Endothelial cell of umbilical vein (primary cell): ENCODE data around the gene EVX2. TPM values are rescaled to one million over a fixed set of nuclear protein-coding genes. Genes with fewer than 3 reads are reported as not detected.

ENCODE experiments used
- BruUV-seq: library from RNA; stranded (reverse); fragments of 400-500 nt; replicated peaks from 2 replicates; lab custom pipeline; 2021; lab: Mats Ljungman, UMichigan
- CTCF ChIA-PET: fragments of 300-600, 350-600 bp; sonication (Branson Sonifier 250); formaldehyde crosslinking; loops from one replicate; lab custom pipeline; 2021; ENCODE audit warnings: antibody characterized with exemption, inconsistent platforms; lab: Charles Lee
- POLR2A ChIA-PET: fragments of 300-600, 350-600 bp; sonication (Branson Sonifier 250); formaldehyde crosslinking; loops from one replicate; lab custom pipeline; 2021; ENCODE audit warnings: antibody characterized with exemption, inconsistent platforms; lab: Charles Lee
- DNase-seq: peaks from one replicate; pipeline ENCODE4 v3.0.0-alpha.2; 2011; ENCODE audit warnings: low read depth, low spot score
- FAIRE-seq: peaks from 2 replicates; lab custom pipeline; 2011; peaks lifted over from hg19 to GRCh38; lab: Jason Lieb, UNC
- H2AFZ ChIP-seq: 2 replicates; pipeline ENCODE4 v1.6.0; 2012; ENCODE audit warnings: low read depth, low read length, control low read depth, inconsistent platforms
- H3K27ac ChIP-seq: 2 replicates; pipeline ENCODE4 v1.5.1; 2011; ENCODE audit warnings: low read depth, mild to moderate bottlenecking, control low read depth, low read length, moderate library complexity; ENCODE audit not compliant: insufficient read depth
- H3K27me3 ChIP-seq, 2 experiments: 2 replicates each; pipeline versions ENCODE4 v1.6.0 to v1.6.1; 2011; ENCODE audit warnings: low read length in 2 of 2, mixed read lengths in 1 of 2; ENCODE audit not compliant: control insufficient read depth in 2 of 2, insufficient read depth in 2 of 2
- H3K36me3 ChIP-seq, 2 experiments: 2 replicates in 1 of 2; 3 replicates in 1 of 2; pipeline ENCODE4 v1.5.1; 2011; ENCODE audit warnings: low read length in 2 of 2, mild to moderate bottlenecking in 1 of 2, moderate library complexity in 1 of 2; ENCODE audit not compliant: control insufficient read depth in 2 of 2, insufficient read depth in 2 of 2; ENCODE audit errors: extremely low read depth in 1 of 2
- H3K4me1 ChIP-seq: 3 replicates; pipeline ENCODE4 v1.5.1; 2011; ENCODE audit warnings: mild to moderate bottlenecking, low read length; ENCODE audit not compliant: control insufficient read depth, insufficient read depth; ENCODE audit errors: extremely low read depth
- H3K4me2 ChIP-seq: 2 replicates; pipeline ENCODE4 v1.6.1; 2011; ENCODE audit warnings: low read length, control low read depth, mixed read lengths; ENCODE audit not compliant: insufficient read depth
- H3K4me3 ChIP-seq, 3 experiments: fragments of 200-600 bp in 1 of 3; sonication (generic), shearing (Covaris generic) in 1 of 3; replicated peaks in 1 of 3; 2 replicates each; pipeline ENCODE4 v1.5.1; 2011 to 2016; ENCODE audit warnings: control low read depth in 3 of 3, low read length in 3 of 3, mild to moderate bottlenecking in 2 of 3, inconsistent platforms in 1 of 3, low read depth in 1 of 3, moderate library complexity in 1 of 3; ENCODE audit not compliant: insufficient read depth in 1 of 3
- H3K79me2 ChIP-seq: 2 replicates; pipeline ENCODE4 v1.6.0; 2012; ENCODE audit warnings: low read length, inconsistent platforms; ENCODE audit not compliant: control insufficient read depth, insufficient read depth
- H3K9ac ChIP-seq: replicated peaks from 2 replicates; pipeline ENCODE3; 2011; ENCODE audit warnings: low read length, control low read depth; ENCODE audit not compliant: insufficient read depth; ENCODE audit errors: extremely low read depth
- H3K9me1 ChIP-seq: replicated peaks from 3 replicates; pipeline ENCODE4 v1.6.0; 2011; ENCODE audit warnings: mild to moderate bottlenecking, low read length; ENCODE audit not compliant: control insufficient read depth, insufficient read depth; ENCODE audit errors: extremely low read depth
- H3K9me3 ChIP-seq: replicated peaks from 2 replicates; pipeline ENCODE4 v1.5.1; 2012; ENCODE audit warnings: low read length, inconsistent platforms; ENCODE audit not compliant: control insufficient read depth, insufficient read depth
- H4K20me1 ChIP-seq: replicated peaks from 2 replicates; pipeline ENCODE3; 2011; ENCODE audit warnings: mild to moderate bottlenecking, low read length; ENCODE audit not compliant: control insufficient read depth, insufficient read depth; ENCODE audit errors: extremely low read depth
- EZH2 ChIP-seq: IDR thresholded peaks from 2 replicates; pipeline ENCODE4 v1.6.1; 2012; ENCODE audit warnings: borderline replicate concordance, low read depth, mild to moderate bottlenecking, moderate library complexity, low read length, inconsistent platforms; ENCODE audit not compliant: severe bottlenecking
- FOS ChIP-seq: IDR thresholded peaks from 2 replicates; pipeline ENCODE4 v1.6.1; 2011; ENCODE audit warnings: mild to moderate bottlenecking, low read length, moderate library complexity, borderline replicate concordance; ENCODE audit not compliant: insufficient read depth
- GATA2 ChIP-seq: IDR thresholded peaks from 2 replicates; pipeline ENCODE4 v1.7.0; 2011; ENCODE audit warnings: low read depth, mild to moderate bottlenecking, moderate library complexity, mixed read lengths, low read length; ENCODE audit not compliant: insufficient read length, insufficient read depth
- JUN ChIP-seq: IDR thresholded peaks from 2 replicates; pipeline ENCODE4 v1.6.1; 2011; ENCODE audit warnings: borderline replicate concordance, low read depth; ENCODE audit not compliant: insufficient read length, insufficient read depth
- MYC ChIP-seq: IDR thresholded peaks from one replicate; pipeline ENCODE4 v1.6.1; 2011; ENCODE audit warnings: mild to moderate bottlenecking, low read depth, low read length
- POLR2A ChIP-seq: IDR thresholded peaks from 2 replicates; pipeline ENCODE4 v1.6.1; 2012; ENCODE audit warnings: low read depth, mild to moderate bottlenecking, control low read depth, low read length
- POLR2AphosphoS5 ChIP-seq: IDR thresholded peaks from 2 replicates; pipeline ENCODE4 v1.6.1; 2012; ENCODE audit warnings: low read depth, mild to moderate bottlenecking, control low read depth, low read length, moderate library complexity; ENCODE audit not compliant: insufficient read depth
- dilution Hi-C: fragments of 300-500 bp; cut with MboI; formaldehyde crosslinking; loops from one replicate; pipeline ENCODE4 v1.15.0; 2019; ENCODE audit warnings: low sequenced_read_pairs; ENCODE audit not compliant: extremely low pct_ligation_motif_present
- intact Hi-C: fragments of 100-400 bp; cut with micrococcal nuclease; formaldehyde crosslinking; loops from one replicate; pipeline ENCODE4 v1.10.0; 2022
- polyA plus RNA-seq, 4 experiments: library from polyadenylated mRNA; depleted of rRNA in 3 of 4; stranded (reverse) in 3 of 4; unstranded in 1 of 4; fragments of >200 nt; gene quantifications; 2 replicates each; pipeline versions ENCODE4 v1.2.1 to v1.2.3, GENCODE V29; 2011 to 2012; ENCODE audit warnings: missing spikeins in 1 of 4
- total RNA-seq: library from RNA; stranded (reverse); gene quantifications from 2 replicates; pipeline ENCODE4 v1.2.3, GENCODE V29; 2021
- TF ChIP-seq, protein P1 (sequence below), 2 donors: IDR thresholded peaks; 1 replicate in 1 of 2; 2 replicates in 1 of 2; pipeline ENCODE4 v1.5.1; 2011; ENCODE audit warnings: low read length in 2 of 2, mild to moderate bottlenecking in 2 of 2, moderate library complexity in 2 of 2, control low read depth in 1 of 2, inconsistent platforms in 1 of 2, low read depth in 1 of 2; ENCODE audit not compliant: insufficient read depth in 1 of 2; ENCODE audit errors: extremely low read depth in 1 of 2
- TF ChIP-seq, protein P2 (sequence below): IDR thresholded peaks from 2 replicates; pipeline ENCODE4 v1.6.1; 2011; ENCODE audit not compliant: insufficient read depth, insufficient read length

EVX2 gene
- total and polyA plus RNA-seq, 2 donors (not counting 3 experiments of a cell fraction or from before 2014, with no cell fraction given): not detected

- TF ChIP-seq, protein P1, sequence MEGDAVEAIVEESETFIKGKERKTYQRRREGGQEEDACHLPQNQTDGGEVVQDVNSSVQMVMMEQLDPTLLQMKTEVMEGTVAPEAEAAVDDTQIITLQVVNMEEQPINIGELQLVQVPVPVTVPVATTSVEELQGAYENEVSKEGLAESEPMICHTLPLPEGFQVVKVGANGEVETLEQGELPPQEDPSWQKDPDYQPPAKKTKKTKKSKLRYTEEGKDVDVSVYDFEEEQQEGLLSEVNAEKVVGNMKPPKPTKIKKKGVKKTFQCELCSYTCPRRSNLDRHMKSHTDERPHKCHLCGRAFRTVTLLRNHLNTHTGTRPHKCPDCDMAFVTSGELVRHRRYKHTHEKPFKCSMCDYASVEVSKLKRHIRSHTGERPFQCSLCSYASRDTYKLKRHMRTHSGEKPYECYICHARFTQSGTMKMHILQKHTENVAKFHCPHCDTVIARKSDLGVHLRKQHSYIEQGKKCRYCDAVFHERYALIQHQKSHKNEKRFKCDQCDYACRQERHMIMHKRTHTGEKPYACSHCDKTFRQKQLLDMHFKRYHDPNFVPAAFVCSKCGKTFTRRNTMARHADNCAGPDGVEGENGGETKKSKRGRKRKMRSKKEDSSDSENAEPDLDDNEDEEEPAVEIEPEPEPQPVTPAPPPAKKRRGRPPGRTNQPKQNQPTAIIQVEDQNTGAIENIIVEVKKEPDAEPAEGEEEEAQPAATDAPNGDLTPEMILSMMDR (IDR thresholded peaks at IDR 0.05; ENCODE audit: extremely low read depth in 1 of 2, insufficient read depth in 1 of 2, low read depth in 1 of 2, low read length in 2 of 2): no peak
- peak; percentile 22 for TF ChIP-seq MYC
- peak; percentile 70 for TF ChIP-seq POLR2AphosphoS5
- TF ChIP-seq EZH2: peak; percentile 24
- no peak for TF ChIP-seq GATA2
- no peak for TF ChIP-seq JUN
- no peak for TF ChIP-seq FOS
- TF ChIP-seq, protein P2, sequence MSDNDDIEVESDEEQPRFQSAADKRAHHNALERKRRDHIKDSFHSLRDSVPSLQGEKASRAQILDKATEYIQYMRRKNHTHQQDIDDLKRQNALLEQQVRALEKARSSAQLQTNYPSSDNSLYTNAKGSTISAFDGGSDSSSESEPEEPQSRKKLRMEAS: no peak
- no peak for TF ChIP-seq POLR2A
- CTCF ChIA-PET: interaction anchor here (1.2 to 10.1 kb wide), 11 partner anchors 10 to 1033 kb away, joined by 4 to 458 read pairs (median 82); no protein-coding TSS in a partner anchor
- Histone ChIP-seq H3K9me3 (no peaks in the 10 kb centered on the region), H3K4me1 (peaks cover 36% of the 10 kb centered on the region), H3K9ac (peak within 1 kb of the TSS; percentile 90), H4K20me1 (no peaks in the 10 kb centered on the region), H3K4me3 (peak within 1 kb of the TSS; percentile 43 to 93 (median 88)), H3K27ac (peak within 1 kb of the TSS; percentile 67), H3K36me3 (no peaks in the 10 kb centered on the region), H3K9me1 (no peaks in the 10 kb centered on the region), H3K27me3 (no peaks in the 10 kb centered on the region), H3K4me2 (peak within 1 kb of the TSS; percentile 99), H2AFZ (peak within 1 kb of the TSS; percentile 85), H3K79me2 (peaks cover 18% of the 10 kb centered on the region)
- DNase-seq (peak; percentile 81), FAIRE-seq (peak; percentile 74)
- dilution Hi-C loops: loop anchor here (25.0 kb wide), 1 partner anchor 508 kb away; no protein-coding TSS in a partner anchor
- BruUV-seq: no TSS peak
- intact Hi-C loops: loop anchor here (1.0 to 5.0 kb wide), 4 partner anchors 9 to 1628 kb away; no protein-coding TSS in a partner anchor
- POLR2A ChIA-PET: no interaction called here
These were observed 45.4 kb upstream of the EVX2 start, which contains the start of gene HOXD8 for GRCh38 chr2:176128982-176129796. Gene HOXD8, plus strand, starts transcription at chr2:176129705. Its CDS starts 662 bp downstream, at chr2:176130367.
